Measurements from ENCODE around the gene GRB7.
"Not testable (repeated sequence)": the region's sequence is repeated elsewhere in the genome, so short reads cannot be mapped to it uniquely, and the experiment has no call there.

GRB7 gene

GRCh38 chr17:39706921-39707337 is 30.8 kb upstream of the GRB7 start:
- DNase-seq = no peak
- intact Hi-C loops (cut with DNase I) = no loop called here

GRCh38 chr17:39709319-39709997 is 28.3 kb upstream of the GRB7 start:
- no peak for DNase-seq
- intact Hi-C loops (cut with DNase I) = no loop called here

GRCh38 chr17:39709998-39710964 is 27.5 kb upstream of the GRB7 start:
- intact Hi-C loops (cut with DNase I) = no loop called here
- DNase-seq = no peak

- intact Hi-C loops (cut with DNase I); DNase-seq: not testable (repeated sequence)
Observed at GRCh38 chr17:39711071-39711470, 26.7 kb upstream of the GRB7 start.

GRCh38 chr17:39711851-39712250 is 25.9 kb upstream of the GRB7 start:
- intact Hi-C loops (cut with DNase I) = no loop called here
- DNase-seq = no peak

GRCh38 chr17:39714234-39714633 is 23.5 kb upstream of the GRB7 start:
- intact Hi-C loops (cut with DNase I) = no loop called here
- DNase-seq = no peak

GRCh38 chr17:39715375-39716072 is 22.2 kb upstream of the GRB7 start:
- no peak for DNase-seq
- intact Hi-C loops (cut with DNase I) = no loop called here

GRCh38 chr17:39716073-39716818 is 21.5 kb upstream of the GRB7 start:
- intact Hi-C loops (cut with DNase I) = no loop called here
- no peak for DNase-seq

- peak in 3 of 42 donors; percentile 28 to 51 (median 40) for DNase-seq
Observed at GRCh38 chr17:39716879-39717536, 20.7 kb upstream of the GRB7 start.

GRCh38 chr17:39717660-39718059 is 20.1 kb upstream of the GRB7 start:
- intact Hi-C loops (cut with DNase I) = no loop called here
- peak in 2 of 42 donors; percentile 35 to 49 for DNase-seq

More at GRCh38 chr17:39716879-39717536, 20.7 kb upstream of the GRB7 start:
- intact Hi-C loops (cut with DNase I) = no loop called here

- intact Hi-C loops (cut with DNase I) = no loop called here
- peak in 38 of 42 donors; percentile 28 to 91 (median 69) for DNase-seq
Observed at GRCh38 chr17:39719563-39720355, 18.0 kb upstream of the GRB7 start.

- no peak for DNase-seq
- intact Hi-C loops (cut with DNase I) = no loop called here
Observed at GRCh38 chr17:39722104-39722503, 15.6 kb upstream of the GRB7 start.

- intact Hi-C loops (cut with DNase I) = no loop called here
- no peak for DNase-seq
Observed at GRCh38 chr17:39722965-39723848, 14.5 kb upstream of the GRB7 start.

GRCh38 chr17:39724731-39725130 is 13.0 kb upstream of the GRB7 start:
- no peak for DNase-seq
- intact Hi-C loops (cut with DNase I) = no loop called here

GRCh38 chr17:39725923-39726322 is 11.8 kb upstream of the GRB7 start:
- intact Hi-C loops (cut with DNase I); DNase-seq: not testable (repeated sequence)

- intact Hi-C loops (cut with DNase I) = no loop called here
- DNase-seq = no peak
Observed at GRCh38 chr17:39726617-39727016, 11.1 kb upstream of the GRB7 start.

- intact Hi-C loops (cut with DNase I) = no loop called here
- no peak for DNase-seq
Observed at GRCh38 chr17:39727556-39727955, 10.2 kb upstream of the GRB7 start.
